ENCODE results near the gene GDPD5.

- TF ChIP-seq CTCF (IDR thresholded peaks at IDR 0.05) = no peak
- TF ChIP-seq POLR2A (IDR thresholded peaks at IDR 0.05) = no peak
These were observed 18.2 kb downstream of the GDPD5 start for GRCh38 chr11:75507571-75507970.
